ENCODE results near the gene UBE2E2.

Gene UBE2E2

DNA sequence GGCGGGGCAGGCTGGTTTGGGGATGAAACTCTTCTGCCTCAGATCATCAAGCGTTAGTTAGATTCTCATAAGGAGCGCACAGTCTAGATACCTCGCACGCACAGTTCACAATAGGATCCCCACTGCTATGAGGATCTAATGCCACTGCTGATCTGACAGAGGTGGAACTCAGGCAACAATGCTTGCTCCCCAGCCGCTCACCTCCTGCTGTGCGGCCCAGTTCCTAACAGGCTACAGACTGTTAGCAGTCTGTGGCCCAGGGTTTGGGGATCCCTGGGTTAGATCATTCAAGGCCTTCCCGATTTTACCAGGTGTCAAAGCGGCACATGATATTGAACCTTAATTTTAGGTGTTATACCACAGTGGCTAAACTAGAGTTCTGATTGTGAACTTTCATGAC, 232.8 kb downstream of the UBE2E2 start (continued):
- TF ChIP-seq, protein P1, sequence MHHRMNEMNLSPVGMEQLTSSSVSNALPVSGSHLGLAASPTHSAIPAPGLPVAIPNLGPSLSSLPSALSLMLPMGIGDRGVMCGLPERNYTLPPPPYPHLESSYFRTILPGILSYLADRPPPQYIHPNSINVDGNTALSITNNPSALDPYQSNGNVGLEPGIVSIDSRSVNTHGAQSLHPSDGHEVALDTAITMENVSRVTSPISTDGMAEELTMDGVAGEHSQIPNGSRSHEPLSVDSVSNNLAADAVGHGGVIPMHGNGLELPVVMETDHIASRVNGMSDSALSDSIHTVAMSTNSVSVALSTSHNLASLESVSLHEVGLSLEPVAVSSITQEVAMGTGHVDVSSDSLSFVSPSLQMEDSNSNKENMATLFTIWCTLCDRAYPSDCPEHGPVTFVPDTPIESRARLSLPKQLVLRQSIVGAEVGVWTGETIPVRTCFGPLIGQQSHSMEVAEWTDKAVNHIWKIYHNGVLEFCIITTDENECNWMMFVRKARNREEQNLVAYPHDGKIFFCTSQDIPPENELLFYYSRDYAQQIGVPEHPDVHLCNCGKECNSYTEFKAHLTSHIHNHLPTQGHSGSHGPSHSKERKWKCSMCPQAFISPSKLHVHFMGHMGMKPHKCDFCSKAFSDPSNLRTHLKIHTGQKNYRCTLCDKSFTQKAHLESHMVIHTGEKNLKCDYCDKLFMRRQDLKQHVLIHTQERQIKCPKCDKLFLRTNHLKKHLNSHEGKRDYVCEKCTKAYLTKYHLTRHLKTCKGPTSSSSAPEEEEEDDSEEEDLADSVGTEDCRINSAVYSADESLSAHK (tag by site-specific recombination; IDR thresholded peaks at IDR 0.05), result no peak
- TF ChIP-seq ZNF423 (tag by site-specific recombination; IDR thresholded peaks at IDR 0.05) (no peak), ZNF555 (tag by site-specific recombination; conservative IDR thresholded peaks at IDR 0.05) (no peak), ZNF624 (tag by site-specific recombination; IDR thresholded peaks at IDR 0.05) (no peak), ZNF791 (tag by site-specific recombination; IDR thresholded peaks at IDR 0.05) (no peak), ZNF677 (tag by site-specific recombination; IDR thresholded peaks at IDR 0.05) (no peak)

DNA sequence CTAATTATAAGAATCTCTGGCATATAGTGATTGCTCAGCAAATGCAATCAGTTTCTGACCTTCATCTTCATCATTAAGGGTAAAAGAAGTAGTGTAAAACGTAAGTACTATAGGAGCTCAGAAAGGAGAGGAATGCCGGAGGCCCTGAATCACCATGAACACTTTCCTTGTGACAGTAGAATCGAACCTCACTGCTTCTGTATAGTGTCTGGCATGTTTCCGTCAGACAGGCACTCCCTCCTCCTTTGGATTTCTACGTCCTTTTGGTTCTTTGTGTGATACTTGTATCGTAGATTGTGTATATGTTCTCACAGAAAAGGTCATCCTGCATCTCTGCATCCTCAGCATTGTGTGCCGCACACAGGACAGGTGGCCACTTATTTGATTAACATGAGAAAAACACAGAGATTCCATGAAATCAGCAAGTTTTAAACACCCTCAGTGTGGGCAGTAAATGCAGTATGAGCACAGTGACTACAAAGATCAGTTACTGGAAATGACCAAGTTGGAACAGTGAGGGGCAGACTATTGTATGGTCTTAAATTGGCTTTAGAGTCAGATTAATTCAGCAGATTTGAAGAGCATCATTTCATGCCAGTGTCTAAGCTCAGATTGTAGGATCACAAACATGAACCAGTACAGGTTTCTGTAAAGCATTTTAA, 234.5 kb downstream of the UBE2E2 start:
- Histone ChIP-seq H3K9me3 (ENCODE audit: control insufficient read depth, insufficient read depth, low read depth, low read length) (no peaks in the 10 kb centered on the region), H3K4me3 (ENCODE audit: low read depth, low read length) (no peak overlapping the region), H3K36me3 (ENCODE audit: control insufficient read depth in 2 of 2, insufficient read depth in 1 of 2, low read length in 2 of 2) (no peaks in the 10 kb centered on the region), H3K4me1 (ENCODE audit: control insufficient read depth, insufficient read depth, low read length) (no peaks in the 10 kb centered on the region), H3K27ac (ENCODE audit: extremely low read depth, low read depth, low read length) (no peak overlapping the region)
- TF ChIP-seq ZBTB11 (tag by site-specific recombination; conservative IDR thresholded peaks at IDR 0.05; ENCODE audit: low read depth), result no peak
- no peak for TF ChIP-seq ZNF530 (tag by site-specific recombination; IDR thresholded peaks at IDR 0.05; ENCODE audit: low read depth)
- TF ChIP-seq ZBTB49 (tag by site-specific recombination; IDR thresholded peaks at IDR 0.05; ENCODE audit: low read depth), result no peak
- TF ChIP-seq ZNF366 (tag by site-specific recombination; conservative IDR thresholded peaks at IDR 0.05), result no peak
- no peak for TF ChIP-seq ZSCAN23 (tag by site-specific recombination; IDR thresholded peaks at IDR 0.05)
- no peak for TF ChIP-seq ZNF112 (tag by site-specific recombination; IDR thresholded peaks at IDR 0.05)
- TF ChIP-seq ZFHX2 (tag by site-specific recombination; conservative IDR thresholded peaks at IDR 0.05), result no peak
- TF ChIP-seq ZNF292 (tag by site-specific recombination; IDR thresholded peaks at IDR 0.05; ENCODE audit: borderline replicate concordance, low read depth), result no peak
- TF ChIP-seq HOXD13 (CRISPR knock-in tag; IDR thresholded peaks at IDR 0.05; ENCODE audit: borderline replicate concordance), result no peak
- no peak for TF ChIP-seq ZNF248 (tag by site-specific recombination; IDR thresholded peaks at IDR 0.05)
- TF ChIP-seq, protein P2, sequence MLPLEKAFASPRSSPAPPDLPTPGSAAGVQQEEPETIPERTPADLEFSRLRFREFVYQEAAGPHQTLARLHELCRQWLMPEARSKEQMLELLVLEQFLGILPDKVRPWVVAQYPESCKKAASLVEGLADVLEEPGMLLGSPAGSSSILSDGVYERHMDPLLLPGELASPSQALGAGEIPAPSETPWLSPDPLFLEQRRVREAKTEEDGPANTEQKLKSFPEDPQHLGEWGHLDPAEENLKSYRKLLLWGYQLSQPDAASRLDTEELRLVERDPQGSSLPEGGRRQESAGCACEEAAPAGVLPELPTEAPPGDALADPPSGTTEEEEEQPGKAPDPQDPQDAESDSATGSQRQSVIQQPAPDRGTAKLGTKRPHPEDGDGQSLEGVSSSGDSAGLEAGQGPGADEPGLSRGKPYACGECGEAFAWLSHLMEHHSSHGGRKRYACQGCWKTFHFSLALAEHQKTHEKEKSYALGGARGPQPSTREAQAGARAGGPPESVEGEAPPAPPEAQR (tag by site-specific recombination; IDR thresholded peaks at IDR 0.05), result no peak
- no peak for TF ChIP-seq SETDB1 (IDR thresholded peaks at IDR 0.05; ENCODE audit: insufficient read length, low read length)
- TF ChIP-seq ZNF37A (tag by site-specific recombination; IDR thresholded peaks at IDR 0.05), result no peak
- no peak for TF ChIP-seq SALL2 (tag by site-specific recombination; IDR thresholded peaks at IDR 0.05; ENCODE audit: borderline replicate concordance)
- TF ChIP-seq ZNF704 (tag by site-specific recombination; IDR thresholded peaks at IDR 0.05), result no peak
- POLR2A ChIA-PET, result no interaction called here
- CTCF ChIA-PET, result interaction anchor here (0.5 to 0.7 kb wide), 2 partner anchors 193 to 478 kb away, joined by 3 to 4 read pairs; no protein-coding TSS in a partner anchor

Measured in HEK293 (cell line).